Astrocyte (in vitro differentiated cells and primary cell): ENCODE results near the gene OLIG1.

Experiments used
- CTCF ChIP-seq: IDR thresholded peaks from 2 replicates; pipeline ENCODE4 v1.5.1; 2011; ENCODE audit warnings: low read depth, mild to moderate bottlenecking, inconsistent platforms, low read length, moderate library complexity; ENCODE audit not compliant: insufficient read depth
- EZH2 ChIP-seq: IDR thresholded peaks from 2 replicates; pipeline ENCODE4 v1.6.1; 2012; ENCODE audit warnings: mild to moderate bottlenecking, low read length, inconsistent platforms; ENCODE audit not compliant: insufficient read depth

- TF ChIP-seq EZH2 (no peak), CTCF (no peak)
Observed at GRCh38 chr21:33040215-33040614, 29.7 kb upstream of the OLIG1 start.
